HEK293 (cell line): Measurements from ENCODE around the gene HHIPL1.

Source experiments
- KLF16 ChIP-seq: fragments of 450-650 bp; formaldehyde crosslinking; IDR thresholded peaks from 2 replicates; pipeline ENCODE4 v1.5.1; 2017; ENCODE audit warnings: missing biosample characterization, missing genetic modification characterization
- ZNF707 ChIP-seq: fragments of 450-650 bp; formaldehyde crosslinking; IDR thresholded peaks from 2 replicates; pipeline ENCODE4 v1.5.1; 2016; ENCODE audit warnings: missing biosample characterization, missing genetic modification characterization
- ZSCAN5A ChIP-seq: fragments of 450-650 bp; formaldehyde crosslinking; IDR thresholded peaks from 2 replicates; pipeline ENCODE4 v1.5.1; 2016; ENCODE audit warnings: missing biosample characterization, missing genetic modification characterization
- TF ChIP-seq, protein P1 (sequence below): fragments of 450-650 bp; formaldehyde crosslinking; IDR thresholded peaks from 2 replicates; pipeline ENCODE4 v1.5.1; 2016; ENCODE audit warnings: missing biosample characterization, missing genetic modification characterization

GRCh38 chr14:99654235-99654985, 9.5 kb downstream of the HHIPL1 start:
- no peak for TF ChIP-seq ZNF707 (tag by site-specific recombination)
- TF ChIP-seq, protein P1, sequence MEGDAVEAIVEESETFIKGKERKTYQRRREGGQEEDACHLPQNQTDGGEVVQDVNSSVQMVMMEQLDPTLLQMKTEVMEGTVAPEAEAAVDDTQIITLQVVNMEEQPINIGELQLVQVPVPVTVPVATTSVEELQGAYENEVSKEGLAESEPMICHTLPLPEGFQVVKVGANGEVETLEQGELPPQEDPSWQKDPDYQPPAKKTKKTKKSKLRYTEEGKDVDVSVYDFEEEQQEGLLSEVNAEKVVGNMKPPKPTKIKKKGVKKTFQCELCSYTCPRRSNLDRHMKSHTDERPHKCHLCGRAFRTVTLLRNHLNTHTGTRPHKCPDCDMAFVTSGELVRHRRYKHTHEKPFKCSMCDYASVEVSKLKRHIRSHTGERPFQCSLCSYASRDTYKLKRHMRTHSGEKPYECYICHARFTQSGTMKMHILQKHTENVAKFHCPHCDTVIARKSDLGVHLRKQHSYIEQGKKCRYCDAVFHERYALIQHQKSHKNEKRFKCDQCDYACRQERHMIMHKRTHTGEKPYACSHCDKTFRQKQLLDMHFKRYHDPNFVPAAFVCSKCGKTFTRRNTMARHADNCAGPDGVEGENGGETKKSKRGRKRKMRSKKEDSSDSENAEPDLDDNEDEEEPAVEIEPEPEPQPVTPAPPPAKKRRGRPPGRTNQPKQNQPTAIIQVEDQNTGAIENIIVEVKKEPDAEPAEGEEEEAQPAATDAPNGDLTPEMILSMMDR (tag by site-specific recombination): no peak
- no peak for TF ChIP-seq ZSCAN5A (tag by site-specific recombination)
- no peak for TF ChIP-seq KLF16 (tag by site-specific recombination)
